ACC112 (cell line): ENCODE measurements around the gene SRPK1.

ENCODE experiments used
- H2AFZ ChIP-seq: fragments of 200-600 bp; sonication (generic); one replicate; pipeline ENCODE4 v1.6.0; 2017; ENCODE audit warnings: antibody characterized with exemption, low read length; ENCODE audit not compliant: unreplicated experiment
- H3K27ac ChIP-seq: fragments of 200-600 bp; sonication (generic); 2 replicates; pipeline ENCODE4 v1.5.1; 2014; ENCODE audit warnings: low read depth, mild to moderate bottlenecking, antibody characterized with exemption, low read length, moderate library complexity
- H3K27me3 ChIP-seq: fragments of 200-600 bp; sonication (generic); 2 replicates; pipeline ENCODE4 v1.6.1; 2014; ENCODE audit warnings: mild to moderate bottlenecking, antibody characterized with exemption, low read length, moderate library complexity, mixed read lengths; ENCODE audit not compliant: insufficient read depth
- H3K36me3 ChIP-seq: fragments of 200-600 bp; sonication (generic); 2 replicates; pipeline ENCODE4 v1.6.1; 2016; ENCODE audit warnings: mild to moderate bottlenecking, antibody characterized with exemption, low read length, moderate library complexity, mixed read lengths; ENCODE audit not compliant: insufficient read depth
- H3K4me1 ChIP-seq: fragments of 200-600 bp; sonication (generic); one replicate; pipeline ENCODE4 v1.6.1; 2016; ENCODE audit warnings: low read length, mixed read lengths; ENCODE audit not compliant: insufficient read depth, unreplicated experiment, control insufficient read depth
- H3K4me3 ChIP-seq: fragments of 200-600 bp; sonication (generic); 2 replicates; pipeline ENCODE4 v1.5.1; 2014; ENCODE audit warnings: mild to moderate bottlenecking, low read depth, low read length
- H3K79me2 ChIP-seq: fragments of 200-600 bp; sonication (generic); one replicate; pipeline ENCODE4 v1.6.0; 2016; ENCODE audit warnings: low read length; ENCODE audit not compliant: control insufficient read depth, unreplicated experiment, insufficient read depth

The SRPK1 gene

DNA sequence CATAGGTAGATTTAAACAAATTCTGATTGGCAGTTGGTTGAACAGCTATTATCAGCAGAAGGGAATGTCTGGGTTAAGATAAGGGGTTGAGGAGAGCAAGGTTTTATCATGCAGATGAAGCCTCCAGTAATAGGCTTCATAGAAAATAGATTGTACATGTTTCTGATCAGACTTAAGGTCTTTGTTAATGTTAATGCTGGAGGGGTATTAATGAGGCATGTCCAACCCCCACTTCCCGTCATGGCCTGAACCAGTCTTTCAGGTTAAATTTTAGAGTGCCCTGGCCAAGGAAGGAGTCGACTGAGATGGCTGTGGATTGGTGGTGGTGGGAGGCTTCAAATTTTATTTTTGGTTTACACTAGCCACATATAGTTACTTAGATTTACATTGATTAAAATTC, 136.7 kb downstream of the SRPK1 start:
- Histone ChIP-seq H3K4me1 (no peaks in the 10 kb centered on the region), H3K27ac (no peak overlapping the region), H3K4me3 (no peak overlapping the region), H3K36me3 (no peaks in the 10 kb centered on the region), H2AFZ (no peak overlapping the region), H3K27me3 (peaks cover 55% of the 10 kb centered on the region), H3K79me2 (no peaks in the 10 kb centered on the region)
